ENCODE data around the gene GABBR1.
"Not testable (repeated sequence)": the region's sequence is repeated elsewhere in the genome, so short reads cannot be mapped to it uniquely, and the experiment has no call there.

Gene GABBR1

DNA sequence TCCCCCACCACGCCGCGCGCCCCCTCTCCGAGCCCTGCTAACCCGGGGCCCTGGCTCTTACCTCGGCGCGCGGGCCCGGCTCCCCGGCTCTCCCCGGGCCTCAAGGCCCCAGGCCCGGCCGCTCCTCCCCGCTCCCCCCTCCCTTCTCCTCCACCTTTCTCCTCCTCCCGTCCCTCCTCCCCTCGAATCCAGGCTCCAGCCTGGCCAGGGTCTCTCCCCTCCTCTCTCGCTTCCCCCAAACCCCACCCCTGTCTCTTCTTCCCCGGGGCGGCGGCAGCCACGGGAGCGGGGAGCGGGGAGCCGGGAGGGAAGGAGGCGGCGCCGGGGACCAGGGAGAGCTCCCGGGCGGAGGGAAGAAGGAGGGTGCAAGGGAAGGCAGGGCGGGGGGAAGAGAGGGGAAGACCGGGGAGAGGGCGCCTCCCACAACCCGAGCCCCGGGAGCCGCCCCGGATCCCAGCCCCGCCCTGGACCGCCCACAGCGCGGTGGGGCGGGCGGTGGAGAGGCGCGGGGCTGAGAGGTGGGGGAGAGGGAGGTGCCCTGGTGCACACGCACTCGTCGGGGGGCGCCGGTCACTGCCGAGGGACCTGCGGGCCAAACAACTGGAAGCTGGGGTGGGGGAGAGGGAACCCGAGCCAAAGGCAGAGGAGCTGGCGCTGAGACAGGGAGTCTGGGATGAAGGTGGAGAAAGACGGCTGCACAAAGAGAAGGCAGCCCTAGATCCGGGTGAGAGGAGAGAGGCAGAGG, at the start of gene GABBR1:
Gene GABBR1 (minus strand): TSS at position 395 of the 745 bp plus-strand sequence. CDS start 798 bp downstream, outside the sequence.
- DNase-seq = peak; percentile 81

DNA sequence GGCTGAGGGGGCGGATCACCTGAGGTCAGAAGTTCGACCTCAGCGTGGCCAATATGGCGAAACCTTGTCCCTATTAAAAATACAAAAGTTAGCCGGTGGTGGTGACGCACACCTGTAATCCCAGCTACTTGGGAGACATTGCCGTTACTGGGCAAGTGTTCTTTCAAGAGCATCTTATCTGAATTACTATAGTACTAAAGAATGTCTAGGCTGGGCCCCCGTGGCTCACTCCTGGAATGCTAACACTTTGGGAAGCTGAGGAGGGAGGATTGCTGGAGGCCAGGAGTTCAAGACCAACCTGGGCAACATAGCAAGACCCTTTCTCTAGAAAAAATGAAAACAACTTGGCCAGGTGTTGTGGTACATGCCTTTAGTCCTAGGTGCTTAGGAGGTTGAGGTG, 48.8 kb upstream of the GABBR1 start:
- DNase-seq = no peak

DNA sequence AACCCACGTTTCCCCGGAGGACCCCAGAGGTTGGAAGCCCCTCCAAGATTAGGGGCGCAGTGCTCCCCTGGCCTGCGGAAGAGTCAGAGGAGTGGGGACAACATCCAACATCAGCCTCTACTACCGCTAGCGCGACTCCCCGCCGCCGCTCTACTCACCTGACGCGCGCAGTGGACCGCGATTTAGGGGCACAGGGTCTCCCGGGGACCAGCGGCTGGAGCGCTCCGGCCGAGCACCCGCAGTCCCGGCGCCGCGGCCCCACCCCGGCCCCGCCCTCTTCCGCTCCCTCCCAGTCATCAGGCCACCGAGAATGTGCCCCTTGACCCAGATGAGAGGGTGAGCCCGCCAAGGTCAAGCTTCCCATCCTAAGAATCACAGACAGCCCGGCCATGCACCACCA, 47.9 kb upstream of the GABBR1 start, which contains the start of gene ZFP57:
Gene ZFP57 (minus strand): TSS at position 249 of the 400 bp plus-strand sequence. CDS start 4,149 bp downstream, outside the sequence.
- no peak for DNase-seq

DNA sequence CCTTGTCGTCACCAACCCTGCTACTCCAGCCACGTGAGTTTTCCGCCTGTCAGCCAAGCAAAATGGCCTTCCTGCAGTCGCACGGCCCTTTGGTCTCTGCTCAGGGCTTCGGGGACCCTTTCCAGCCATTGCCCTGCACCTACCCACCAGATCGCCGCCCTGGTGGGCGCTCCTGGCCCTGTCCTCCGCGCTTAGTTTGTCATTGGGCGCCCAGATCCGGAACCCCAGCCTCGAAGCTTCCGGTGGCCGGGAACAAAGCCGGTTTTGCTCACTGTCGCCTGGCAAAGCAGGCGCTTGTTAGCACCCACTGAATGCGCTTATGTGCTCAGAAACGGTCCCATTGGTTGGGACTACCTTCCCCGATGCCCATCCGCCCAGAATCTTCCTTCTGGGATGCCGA, 47.4 kb upstream of the GABBR1 start:
- DNase-seq = no peak

DNA sequence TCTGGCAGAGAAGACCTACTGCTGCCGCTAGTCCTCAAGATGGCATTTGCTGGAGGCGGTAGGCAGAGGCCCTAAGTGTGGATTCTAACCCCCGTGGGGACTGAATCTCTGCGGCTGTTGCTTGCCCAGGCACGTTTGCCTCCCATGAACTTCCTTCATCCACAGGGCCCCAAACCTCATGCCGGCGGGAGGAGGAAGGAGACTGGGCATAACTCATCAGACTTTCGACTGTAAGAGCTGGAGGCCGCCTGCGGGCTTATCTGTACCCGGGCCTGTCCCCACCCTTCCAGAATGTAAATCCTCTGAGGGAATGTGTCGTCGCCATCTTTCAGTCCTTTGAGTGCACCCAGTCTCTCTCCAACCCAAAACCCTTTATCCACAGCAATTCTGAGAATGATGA, 47.0 kb upstream of the GABBR1 start:
- DNase-seq = no peak

DNA sequence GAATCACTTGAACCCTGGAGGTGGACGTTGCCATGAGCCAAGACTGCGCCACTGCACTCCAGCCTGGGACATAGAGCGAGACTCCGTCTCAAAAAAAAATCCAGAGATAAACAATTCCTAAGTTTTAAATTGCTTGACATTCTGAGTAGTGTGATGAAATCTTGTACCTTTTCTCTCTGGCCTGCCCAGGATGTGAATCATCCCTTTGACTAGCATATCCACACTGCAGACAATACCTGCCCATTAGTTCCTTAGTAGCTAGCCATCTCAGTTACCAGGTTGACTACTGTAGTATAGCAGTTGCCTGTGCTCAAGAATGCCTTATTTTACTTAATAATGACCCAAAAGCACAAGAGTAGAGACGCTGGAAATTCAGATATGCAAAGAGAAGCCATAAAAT, 45.1 kb upstream of the GABBR1 start:
- no peak for DNase-seq

DNA sequence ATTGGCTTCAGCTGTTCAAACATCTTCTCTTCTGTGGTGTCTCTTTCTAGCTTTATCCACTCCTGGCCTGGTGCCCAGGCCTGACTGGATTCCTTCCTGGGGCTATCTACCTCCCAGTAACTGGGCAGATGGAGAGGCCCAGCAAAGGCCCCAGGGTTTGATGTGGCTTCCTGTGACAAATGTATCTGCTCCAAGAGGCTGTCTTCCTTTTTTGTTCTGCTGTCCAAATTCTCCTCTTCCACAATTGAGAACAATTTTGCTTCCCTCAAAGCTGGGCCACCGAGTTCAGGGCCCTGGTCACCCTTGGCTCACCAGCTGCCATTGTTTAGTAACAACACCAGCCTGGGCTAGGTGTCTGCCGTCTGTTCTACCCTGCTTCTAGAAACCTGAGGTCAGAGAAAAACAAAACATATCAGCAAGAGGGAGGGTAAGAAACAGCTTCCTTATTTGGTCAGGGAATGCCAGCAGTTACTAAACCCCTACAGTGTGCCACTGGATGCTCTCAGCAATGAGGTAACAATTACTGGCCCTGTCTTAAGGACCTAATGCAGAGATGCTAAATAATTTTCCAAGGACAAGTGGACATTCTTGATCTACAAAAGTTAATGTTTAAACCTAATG, 44.1 kb upstream of the GABBR1 start:
- DNase-seq = no peak

DNA sequence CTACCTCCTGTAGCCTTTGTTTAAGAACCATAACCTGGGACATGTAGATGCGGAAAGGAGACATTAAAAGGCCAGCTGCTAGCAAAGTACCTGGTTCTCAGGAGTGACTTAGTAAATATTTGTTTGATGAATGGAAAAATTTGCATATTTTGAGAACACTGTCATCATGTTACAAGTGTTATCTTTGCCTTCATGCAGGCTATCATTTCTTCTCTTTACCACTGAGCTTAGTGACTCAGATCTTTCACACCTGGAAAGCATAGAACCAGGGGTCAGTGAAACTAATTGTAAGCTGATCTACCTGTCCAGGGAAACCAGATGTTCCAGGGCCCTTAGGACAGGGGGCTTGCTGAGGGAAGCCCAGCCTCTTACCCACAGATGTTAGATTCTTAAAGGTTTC, 42.6 kb upstream of the GABBR1 start:
- DNase-seq = no peak

DNA sequence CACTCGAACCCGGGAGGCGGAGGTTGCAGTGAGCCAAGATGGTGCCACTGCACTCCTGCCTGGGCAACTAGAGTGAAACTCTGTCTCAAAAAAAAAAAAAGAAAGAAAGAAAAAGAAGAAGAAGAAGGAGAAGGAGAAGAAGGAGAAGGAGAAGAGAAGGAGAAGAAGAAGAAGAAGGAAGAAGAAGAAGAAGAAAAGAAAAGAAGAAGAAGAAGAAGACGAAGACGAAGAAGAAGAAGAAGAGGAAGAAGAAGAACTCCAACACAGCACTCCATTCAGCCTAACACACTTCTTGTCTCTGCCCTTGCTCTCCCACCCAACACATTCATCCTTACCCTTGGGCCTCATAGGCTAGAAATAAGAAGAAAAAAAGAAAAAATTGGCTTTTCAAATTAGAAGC, 41.0 kb upstream of the GABBR1 start:
- no peak for DNase-seq

DNA sequence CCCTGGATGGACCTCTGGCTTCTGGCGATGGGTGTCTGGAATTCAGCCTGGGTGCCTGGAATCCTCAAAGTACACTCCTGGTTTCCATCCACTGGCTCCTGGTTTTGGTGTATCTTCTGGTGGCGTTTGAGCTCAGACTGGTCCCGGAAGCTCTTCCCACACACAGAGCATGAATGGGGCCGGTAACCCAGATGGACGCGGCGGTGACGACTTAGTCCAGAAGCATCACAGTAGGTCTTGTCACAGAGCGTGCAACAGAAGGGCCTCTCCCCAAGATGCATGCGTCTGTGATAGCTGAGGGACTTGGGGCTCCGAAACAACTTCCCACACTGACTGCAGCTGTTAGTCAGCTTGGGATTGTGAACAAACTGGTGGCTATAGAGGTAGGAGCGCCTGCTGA, 40.2 kb upstream of the GABBR1 start:
- DNase-seq = no peak

DNA sequence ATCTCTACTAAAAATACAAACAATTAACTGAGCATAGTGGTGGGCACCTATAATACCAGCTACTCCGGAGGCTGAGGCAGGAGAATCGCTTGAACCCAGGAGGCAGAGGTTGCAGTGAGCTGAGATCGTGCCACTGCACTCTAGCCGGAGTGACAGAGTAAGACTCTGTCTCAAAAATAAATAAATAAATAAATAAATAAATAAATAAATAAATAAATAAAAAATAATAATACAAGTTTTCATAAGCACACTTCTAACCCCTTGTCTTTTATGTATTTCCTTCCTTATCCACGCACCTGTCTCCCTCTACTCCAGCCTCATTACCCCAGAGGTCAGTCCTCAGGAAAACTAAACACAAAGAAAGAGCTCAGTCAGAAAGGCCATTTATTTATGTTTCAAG, 39.1 kb upstream of the GABBR1 start:
- DNase-seq = not testable (repeated sequence)

DNA sequence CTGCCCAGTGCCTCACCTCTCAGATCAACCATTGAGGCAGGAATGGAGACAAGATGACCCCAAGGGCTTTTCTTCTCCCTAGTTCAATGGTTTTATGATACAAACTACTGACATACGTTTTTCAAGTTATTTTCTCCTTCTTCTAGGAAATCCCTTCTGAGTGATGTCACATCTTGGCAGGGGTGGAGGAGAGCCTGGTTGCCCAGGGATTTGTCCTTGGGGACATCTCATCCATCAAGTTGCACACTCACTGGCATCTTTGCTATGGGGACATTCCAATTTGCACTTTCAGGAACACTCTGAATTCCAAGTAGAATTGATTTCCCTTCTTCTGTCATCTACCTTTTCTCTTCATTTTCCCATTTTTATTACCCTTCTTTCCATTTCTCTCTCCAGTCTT, 38.0 kb upstream of the GABBR1 start:
- DNase-seq = no peak

DNA sequence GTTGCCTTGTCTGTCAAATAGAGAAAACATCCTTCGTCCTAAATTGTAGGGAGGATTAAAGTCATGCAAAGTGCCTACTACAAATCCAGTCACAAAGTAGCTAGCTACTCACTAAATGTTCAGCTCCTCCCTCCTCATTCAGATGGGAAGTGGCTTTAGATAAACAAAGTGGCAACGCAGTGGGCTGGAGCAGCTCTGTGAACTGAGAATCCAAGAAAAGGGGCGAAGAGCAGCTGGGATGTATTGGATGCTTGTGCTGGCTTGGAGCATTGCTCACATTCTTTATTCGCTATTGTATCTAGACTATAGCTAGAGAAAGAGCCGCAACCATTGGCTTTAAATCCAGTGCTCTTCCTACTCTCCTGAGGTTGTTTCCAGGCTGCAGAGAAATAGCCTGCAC, 34.2 kb upstream of the GABBR1 start:
- no peak for DNase-seq

DNA sequence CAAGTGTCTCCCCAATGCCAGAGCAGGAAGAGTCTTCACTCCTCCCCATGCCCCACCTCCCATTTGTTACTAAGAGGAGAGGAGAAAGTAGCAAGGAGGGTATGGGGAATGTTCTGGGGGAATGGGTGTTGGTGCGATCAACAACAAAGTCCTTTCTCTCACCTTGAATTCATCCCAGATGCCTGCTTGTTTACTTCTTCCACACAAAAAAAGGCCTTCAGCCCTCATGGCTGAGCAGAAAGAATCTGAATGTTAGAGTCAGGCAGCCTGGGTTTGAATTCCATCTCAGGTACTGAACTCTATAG, 33.8 kb upstream of the GABBR1 start:
- no peak for DNase-seq

DNA sequence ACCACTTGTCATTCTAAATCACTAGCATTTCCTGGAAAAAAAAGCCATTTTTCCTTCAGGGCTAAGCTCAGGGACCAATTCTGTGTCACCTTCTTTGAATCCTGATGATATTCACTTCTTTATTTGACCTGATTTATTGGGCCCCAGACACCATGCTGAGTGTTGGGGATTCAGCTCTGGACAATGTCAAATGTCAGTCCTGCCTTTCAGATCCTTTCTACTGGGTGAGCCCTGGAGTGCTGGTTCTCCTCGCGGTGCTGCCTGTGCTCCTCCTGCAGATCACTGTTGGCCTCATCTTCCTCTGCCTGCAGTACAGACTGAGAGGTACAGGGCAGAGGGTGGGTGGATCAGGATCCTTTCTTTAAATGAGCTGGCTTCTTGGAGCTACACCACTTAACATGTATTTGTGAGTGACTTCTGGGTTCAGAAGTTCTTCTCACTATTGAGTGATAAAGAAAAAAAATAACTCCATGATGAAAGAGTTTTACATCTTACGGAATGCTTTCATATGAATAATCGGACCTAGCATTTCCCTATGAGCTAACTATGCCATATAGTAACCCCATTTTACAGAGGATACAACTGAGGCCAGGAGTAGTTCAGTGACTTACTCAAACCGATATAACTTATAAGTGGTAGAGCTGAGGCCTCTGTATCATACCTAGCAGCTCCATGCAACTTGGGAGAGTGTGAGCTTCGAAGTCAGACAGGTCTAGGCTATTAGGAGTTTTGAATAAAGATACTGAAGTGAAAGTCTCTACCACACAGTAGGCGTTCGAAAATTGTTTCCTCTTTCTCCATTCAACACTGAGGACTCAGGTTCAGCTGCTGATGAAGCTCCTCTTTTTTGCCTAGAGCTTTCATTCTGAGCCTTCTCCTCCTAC, 33.2 kb upstream of the GABBR1 start:
- no peak for DNase-seq

DNA sequence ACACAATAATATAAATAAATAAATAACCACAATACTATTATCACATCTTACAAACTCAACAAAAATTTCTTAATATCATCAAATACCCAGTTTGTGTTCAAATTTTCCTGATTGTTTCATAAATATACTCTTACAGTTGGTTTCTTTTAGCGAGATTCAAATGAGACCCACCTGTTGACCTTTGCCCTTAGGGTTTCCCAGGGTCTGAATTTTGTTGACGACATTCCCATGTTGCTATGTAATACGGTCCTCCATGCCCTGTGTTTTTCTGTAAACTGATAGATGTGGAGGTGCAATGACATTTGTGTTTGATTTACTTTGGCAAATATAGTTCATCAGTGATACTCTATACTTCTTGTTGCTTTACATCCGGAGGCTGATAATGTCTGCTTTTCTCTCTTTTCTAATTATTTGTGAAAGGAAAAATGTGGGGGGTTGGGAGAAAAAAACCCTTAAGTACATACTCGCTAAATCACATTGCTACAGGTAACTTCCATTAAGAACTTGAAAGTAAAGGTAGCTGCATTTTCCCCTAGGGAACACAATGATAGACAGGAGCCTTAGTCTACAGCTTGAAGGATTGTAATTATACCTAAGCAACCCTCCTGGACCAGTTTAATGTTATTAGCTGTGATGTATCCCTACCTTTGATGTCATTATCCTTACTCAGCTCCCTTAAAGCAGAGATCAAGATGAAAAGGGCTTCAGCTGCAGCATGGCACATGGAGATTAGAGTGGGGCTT, 30.5 kb upstream of the GABBR1 start:
- DNase-seq = no peak

DNA sequence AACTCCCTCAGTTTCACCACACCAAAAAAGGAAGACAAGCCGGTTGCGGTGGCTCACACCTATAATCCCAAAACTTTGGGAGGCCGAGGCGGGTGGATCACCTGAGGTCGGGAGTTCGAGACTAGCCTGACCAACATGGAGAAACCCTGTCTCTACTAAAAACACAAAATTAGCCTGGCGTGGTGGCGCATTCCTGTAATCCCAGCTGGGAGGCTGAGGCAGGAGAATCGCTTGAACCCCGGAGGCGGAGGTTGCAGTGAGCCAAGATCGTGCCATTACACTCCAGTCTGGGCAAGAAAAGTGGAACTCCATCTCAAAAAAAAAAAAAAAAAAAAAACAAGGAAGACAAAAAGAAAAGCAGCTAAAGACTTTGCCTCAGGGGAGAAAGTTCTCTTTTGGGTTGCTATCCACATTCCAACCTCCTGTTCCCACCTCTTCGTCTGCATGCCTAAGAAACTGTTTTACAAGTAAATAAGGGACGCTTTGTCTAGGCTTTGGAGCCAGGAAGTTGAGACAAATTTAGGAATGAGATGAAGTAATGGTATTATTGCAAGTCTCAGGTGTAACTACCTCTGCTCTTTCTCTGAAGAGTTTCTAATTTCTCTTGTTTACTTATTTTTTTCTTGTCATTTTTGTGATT, 28.6 kb upstream of the GABBR1 start:
- DNase-seq = not testable (repeated sequence)

DNA sequence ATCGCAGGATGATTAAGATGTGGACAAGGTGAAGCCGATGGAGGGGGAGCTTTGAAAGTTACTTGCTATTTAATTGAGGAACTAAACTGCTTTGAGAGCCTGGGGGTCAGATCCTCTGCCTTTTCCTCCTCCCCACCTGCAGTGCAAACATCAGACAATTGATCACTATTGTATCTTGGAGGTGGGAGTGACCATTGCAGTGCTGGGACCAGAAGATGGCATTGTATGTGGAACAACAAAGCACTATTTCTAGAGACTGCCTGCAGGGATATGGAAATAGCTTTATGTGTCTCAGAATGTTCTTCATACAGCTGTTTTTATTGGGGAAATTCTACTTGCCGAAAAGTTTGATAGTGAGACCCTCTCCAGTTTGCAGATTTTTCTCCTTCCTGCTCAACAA, 28.1 kb upstream of the GABBR1 start:
- no peak for DNase-seq

DNA sequence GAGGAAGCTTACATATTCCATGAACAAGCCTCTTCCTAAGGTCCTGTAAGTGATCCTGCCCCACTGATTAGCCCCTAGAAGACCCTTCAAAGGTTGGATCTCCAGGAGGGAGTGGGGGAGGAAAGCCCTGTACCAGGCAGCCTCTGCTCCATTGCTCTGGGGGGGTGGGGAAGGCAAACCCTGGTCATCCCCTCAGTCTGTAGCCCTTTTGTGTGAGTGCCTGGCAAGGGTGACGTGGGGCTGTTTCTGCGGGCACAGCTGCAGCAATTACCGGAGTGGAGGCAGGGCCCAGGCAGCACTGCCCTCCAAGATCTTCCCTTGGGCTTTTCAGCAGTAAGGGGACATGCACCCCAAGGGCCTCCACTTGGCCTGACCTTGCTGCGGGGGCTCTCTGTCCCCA, 23.8 kb upstream of the GABBR1 start, which contains the start of gene MOG:
Gene MOG (plus strand): TSS at position 295 of the 400 bp plus-strand sequence. CDS start 118 bp downstream, outside the sequence.
- DNase-seq = no peak

DNA sequence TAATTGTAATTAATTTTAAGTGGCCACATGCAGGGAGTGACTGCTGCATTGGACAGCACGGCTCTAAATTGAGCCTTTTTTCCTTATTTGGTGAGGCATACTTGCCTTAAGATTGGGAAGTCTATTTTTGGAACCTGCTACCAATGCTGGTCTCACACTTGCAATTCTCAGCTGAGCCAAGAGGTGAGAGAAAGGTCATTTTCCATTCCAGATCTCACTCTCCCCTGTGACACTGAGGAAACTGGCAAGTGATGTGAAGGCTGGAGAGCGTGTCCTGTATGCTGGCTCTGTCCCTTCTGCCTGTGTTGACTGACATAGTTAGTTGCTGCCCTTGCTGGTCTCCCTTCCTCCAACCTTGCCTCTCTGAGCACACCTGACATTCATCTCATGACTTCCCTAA, 23.2 kb upstream of the GABBR1 start:
- DNase-seq = no peak

DNA sequence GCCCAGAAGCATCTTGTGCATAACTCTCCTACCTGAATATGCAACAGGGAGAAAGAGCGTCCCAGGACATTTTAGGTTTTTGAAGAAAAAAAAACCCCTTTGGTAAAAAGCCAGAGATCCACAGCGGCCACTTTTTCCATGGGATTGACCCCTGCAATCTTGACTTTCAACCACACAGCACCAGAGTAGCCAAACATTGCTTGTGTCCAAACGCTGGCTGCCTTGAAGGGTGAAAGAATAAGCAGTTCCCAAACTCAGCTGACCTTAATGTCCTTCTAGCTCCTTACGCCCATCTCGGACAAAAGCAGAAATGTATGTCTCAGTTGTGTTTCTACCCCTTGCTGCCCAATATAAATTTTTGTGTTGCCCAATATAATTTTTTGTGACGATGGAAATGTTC, 22.7 kb upstream of the GABBR1 start:
- no peak for DNase-seq

DNA sequence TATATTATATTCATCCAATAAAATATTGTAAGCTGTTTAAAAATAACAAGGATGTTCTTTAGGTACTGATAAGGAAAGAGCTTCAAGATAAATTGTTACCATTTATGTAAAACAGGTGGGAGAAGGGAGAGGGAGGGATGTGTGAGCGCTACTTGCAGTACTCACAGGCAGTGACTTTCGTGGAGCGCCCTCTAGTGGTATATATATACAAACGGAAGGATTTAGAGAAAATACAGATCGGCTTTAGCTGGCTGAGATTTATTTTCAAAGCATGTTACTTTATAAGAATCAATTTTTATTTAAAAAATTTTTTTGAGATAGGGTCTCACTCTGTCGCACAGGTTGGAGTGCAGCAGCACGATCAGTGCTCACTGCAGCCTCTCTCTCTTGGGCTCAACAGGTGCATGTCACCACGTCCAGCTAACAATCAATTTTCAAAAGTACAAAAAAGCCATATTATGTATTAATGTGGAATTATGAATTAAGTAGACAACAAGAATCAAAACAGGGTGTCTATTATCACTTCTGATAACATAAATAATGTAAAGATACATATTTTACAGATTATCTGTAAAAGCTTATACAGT, 20.6 kb upstream of the GABBR1 start:
- no peak for DNase-seq

Data from activated CD8-positive, alpha-beta memory T cell treated with anti-CD3 and anti-CD28 coated beads, Interleukin-2, amount 50 U/mL, for 48 hours (primary cell).